Middle frontal gyrus (tissue), 1 donor: Measurements from ENCODE around the gene FAM120A.

Experiments used
- DNase-seq: peaks from one replicate; pipeline ENCODE4 v3.0.0-alpha.2; 2015; ENCODE audit warnings: low spot score; ENCODE audit errors: extremely low spot score

The FAM120A gene

DNA sequence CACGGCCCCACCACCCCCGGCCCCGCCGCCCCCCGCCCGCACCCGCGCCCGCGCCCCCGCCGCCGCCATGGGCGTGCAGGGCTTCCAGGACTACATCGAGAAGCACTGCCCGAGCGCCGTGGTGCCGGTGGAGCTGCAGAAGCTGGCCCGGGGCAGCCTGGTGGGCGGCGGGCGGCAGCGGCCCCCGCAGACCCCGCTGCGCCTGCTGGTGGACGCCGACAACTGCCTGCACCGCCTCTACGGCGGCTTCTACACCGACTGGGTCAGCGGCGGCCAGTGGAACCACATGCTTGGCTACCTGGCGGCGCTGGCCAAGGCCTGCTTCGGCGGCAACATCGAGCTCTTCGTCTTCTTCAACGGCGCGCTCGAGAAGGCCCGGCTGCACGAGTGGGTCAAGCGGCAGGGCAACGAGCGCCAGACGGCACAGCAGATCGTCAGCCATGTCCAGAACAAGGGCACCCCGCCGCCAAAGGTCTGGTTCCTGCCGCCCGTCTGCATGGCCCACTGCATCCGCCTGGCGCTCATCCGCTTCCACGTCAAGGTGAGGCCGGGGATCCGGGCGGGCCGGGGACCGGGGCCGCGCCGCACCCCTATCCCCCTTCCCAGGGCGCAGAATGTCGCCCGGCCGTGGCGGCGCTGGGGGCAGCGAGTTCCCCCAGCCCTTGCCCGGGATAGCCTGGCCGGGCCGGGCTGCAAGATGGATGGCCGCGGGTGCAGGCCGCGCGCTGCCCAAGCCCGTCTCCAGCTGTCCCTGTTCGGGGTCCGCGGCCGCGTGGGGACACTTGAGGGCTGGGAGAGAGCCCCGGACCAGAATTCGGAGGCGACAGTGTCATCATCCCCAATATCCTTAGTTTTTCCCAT is 594 bp downstream of the FAM120A start:
- DNase-seq = no peak

DNA sequence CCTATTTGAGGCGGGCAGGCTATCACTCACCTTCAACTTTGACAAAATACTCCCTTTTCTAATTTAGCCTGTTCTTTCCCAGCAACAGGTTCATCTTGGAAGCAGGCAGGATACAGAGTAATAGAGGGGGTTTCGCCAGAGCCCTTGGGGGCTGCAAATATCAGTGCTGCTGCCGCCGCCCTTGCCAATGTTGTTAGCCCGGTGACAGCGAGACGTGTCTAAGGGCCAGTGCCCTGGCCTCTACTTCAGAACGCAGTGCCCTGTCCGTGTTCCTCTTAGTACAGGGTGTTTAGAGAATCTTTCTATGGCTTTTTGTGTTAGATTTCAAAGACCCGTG is 1.2 kb downstream of the FAM120A start:
- no peak for DNase-seq

- peak; percentile 92 for DNase-seq
These were observed 1.8 kb downstream of the FAM120A start, which contains the start of gene FAM120AOS for GRCh38 chr9:93453047-93453914. TSS of gene FAM120AOS (minus strand) at chr9:93453581. CDS start at chr9:93452709, 872 bp downstream.

GRCh38 chr9:93456022-93456421 is 4.5 kb downstream of the FAM120A start:
- no peak for DNase-seq

DNA sequence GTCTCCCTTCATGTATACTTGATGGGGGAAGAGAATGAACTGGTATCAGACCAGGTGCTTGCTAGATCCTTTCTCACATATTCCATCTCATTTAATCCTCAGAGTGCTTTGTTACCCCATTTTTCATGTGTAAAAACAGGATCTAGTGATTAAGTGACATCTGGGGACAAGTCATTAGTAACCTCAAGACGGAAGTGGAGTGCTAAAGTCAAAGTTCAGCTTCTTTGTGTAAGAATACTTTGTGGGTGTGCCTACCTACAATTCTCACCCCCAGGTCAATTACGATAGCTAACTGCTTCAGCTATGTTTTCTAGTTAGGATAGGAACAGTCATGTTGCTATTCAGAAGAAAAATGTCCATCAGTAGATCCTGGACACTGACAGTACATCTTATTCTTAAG is 5.0 kb downstream of the FAM120A start:
- DNase-seq = no peak

- DNase-seq = no peak
These were observed 5.5 kb downstream of the FAM120A start for GRCh38 chr9:93457006-93457405.

- DNase-seq = no peak
These were observed 7.2 kb downstream of the FAM120A start for GRCh38 chr9:93458712-93459111.

DNA sequence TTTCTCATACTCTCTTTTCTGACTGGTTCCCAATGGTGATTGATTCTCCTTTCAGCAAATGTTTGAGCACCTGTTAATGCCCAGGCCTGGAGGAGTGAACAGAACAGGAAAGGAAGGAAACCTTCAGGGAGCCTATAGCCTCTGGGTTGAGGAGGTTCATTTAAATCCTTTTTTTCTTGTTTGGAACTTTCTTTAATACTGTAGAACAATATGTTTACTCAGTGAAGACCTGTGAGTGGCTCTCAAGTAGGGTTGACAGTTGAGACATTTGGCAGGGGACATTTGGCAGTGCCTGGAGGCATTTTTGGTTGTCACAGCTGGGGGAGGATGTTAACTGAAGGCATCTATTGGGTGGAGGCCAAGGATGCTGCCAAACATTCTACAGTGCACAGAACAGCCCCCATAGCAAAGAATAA is 8.0 kb downstream of the FAM120A start:
- DNase-seq = no peak

DNA sequence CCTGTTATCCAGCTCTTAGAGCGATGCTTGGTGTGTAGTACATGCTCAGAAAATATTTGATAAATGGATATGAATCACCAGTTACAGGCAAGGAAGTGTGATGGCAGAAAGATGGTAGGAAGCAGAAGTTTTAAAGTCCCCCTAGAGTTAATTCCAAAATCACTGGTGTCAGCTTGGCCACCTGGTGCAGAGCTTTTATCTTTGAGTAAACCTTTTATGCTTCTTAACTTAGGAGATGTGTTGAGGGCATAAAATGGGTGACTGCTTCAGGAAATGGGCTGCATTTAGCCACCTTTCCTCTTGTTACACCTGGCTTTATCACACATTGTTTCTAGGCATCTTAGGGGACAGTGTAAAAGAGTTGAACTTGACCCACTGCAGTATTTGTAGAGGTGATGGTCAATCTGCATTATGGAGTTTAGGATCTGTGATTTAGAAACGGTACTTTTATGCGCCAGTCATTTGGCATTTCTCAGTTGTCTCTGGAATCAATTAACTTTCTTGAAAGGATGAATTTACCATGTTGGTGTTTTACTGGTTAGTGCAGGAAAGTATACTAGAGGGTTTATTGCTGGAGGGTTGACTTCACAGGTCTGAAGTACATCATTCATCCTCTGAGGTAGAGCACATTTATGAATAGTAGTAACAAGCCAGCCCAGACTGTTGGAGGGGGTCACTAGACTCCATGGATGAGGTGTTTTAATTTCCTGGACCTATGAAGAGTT is 9.4 kb downstream of the FAM120A start:
- DNase-seq = no peak

DNA sequence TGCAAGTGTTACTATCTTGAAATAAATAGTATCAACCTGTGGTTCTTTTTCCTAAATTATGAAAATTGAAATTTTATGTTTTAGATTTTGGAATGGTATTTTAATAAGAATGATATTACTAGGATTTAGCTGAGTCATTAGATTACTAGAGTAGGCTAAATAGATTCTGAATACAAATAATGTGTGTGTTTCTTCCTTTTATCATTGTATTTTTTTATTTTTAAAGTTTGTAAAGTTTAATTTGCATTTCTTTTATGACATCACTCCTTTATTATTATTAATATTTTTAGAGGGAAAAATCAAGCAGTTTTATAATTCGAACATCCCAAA is 9.9 kb downstream of the FAM120A start:
- DNase-seq = no peak

DNA sequence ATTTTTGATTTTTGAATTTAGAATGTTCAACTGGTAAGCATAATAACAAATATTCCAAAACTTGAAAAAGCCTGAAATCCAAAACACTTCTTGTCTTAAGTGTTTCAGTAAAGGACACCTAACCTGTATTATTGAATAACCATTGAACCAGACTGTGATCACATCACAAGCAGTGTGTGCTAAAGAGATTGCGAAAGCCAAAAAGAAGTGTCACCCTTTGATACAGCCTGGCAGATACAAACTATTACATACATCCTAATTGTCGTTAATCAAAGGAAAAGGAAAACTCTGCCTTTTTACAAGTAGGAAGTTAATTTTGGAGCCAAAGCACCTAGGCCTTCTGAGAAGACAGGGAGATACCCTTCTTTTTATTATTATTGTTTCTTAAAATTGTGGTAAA is 10.3 kb downstream of the FAM120A start:
- DNase-seq = no peak

DNA sequence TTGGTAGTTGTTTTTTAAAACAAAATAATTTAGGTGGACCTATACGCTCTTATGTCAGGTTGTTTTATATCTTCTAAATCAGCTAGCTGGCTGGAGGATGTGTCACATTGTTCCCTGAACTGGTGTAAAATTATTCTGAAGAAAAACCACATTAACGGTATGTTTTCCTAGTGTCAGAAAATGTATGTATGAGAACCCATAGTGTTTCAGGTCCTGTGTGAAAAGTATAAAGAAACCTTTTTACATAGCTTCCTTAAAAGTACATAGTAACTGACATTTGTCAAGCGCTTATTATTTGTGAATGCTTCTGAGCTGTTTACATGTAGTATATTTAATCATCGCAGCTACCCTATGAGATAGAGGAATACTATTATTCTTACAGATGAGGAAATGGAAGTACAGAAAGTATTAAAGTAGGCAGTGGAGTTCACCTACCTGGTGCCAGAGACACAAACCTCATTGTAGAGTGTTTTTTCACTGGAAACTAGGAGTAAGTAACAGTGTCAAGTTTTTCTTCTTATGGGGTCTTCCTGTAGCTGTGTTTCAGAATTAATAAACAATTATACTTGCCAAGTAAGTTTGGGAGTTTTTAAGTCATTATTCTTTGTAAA is 12.3 kb downstream of the FAM120A start:
- DNase-seq = no peak

- DNase-seq = no peak
These were observed 12.9 kb downstream of the FAM120A start for GRCh38 chr9:93464395-93464794.

GRCh38 chr9:93464876-93465275 is 13.4 kb downstream of the FAM120A start:
- DNase-seq = no peak

DNA sequence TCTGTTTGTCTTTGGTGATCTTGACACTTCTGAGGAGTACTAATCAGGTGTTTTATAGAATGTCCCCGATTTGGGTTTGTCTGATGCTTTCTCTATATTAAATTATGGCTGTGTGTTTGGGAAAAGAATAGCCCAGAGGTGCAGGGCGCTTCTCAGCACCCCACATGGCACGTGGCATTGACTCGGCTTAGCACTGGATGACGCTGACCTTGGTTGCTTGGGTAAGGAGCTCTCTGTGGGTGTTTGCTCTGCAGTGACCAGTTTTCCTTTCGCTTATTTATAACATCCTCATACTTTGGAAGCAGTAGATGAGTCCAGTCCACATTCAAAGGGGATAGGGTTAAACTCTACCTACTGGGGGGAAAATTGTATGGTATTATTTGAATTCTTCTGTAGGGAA is 14.4 kb downstream of the FAM120A start:
- DNase-seq = no peak

GRCh38 chr9:93466416-93467061 is 15.1 kb downstream of the FAM120A start:
- DNase-seq = no peak

DNA sequence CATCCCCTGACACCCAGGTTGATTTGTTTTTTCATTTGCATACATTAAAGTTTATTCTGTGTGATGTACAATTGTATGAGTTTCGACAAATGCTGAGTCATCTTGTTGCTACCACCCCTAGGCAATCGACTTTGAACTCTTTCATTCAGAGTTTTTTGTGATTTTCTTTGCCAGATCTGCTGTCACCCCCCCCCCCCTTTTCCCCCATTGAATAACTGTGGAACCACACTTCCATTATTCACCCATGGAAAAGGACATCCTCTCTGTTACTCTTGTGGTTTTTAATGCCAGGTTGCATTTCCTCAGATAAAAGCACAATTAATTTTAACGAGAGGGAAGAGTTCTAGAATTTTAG is 15.6 kb downstream of the FAM120A start:
- DNase-seq = no peak

GRCh38 chr9:93467462-93467861 is 16.0 kb downstream of the FAM120A start:
- DNase-seq = no peak

GRCh38 chr9:93468763-93469456 is 17.4 kb downstream of the FAM120A start:
- no peak for DNase-seq

DNA sequence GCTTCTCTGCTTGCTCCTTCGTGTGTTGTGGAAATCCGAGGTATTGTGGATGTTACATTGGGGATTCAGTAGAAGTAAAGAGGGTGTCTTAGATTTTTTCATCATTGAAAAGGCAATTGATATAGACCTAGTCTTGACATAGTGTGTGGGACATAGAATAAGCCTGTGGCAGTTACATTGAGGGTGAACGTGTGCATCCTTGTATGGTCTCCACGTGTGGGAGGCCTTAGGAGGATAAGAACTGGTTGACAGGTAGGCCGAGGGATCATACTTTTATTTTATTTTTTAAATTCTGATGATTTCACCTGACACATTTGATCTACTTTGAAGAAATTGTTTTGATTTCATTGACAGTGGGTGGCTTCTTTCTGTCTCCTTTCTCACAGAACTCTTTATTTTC is 18.9 kb downstream of the FAM120A start:
- DNase-seq = no peak
